Activated naive CD8-positive, alpha-beta T cell treated with anti-CD3 and anti-CD28 coated beads for 36 hours (primary cell): ENCODE data around the gene SNX19. TPM values are rescaled to one million over a fixed set of nuclear protein-coding genes. Genes with fewer than 3 reads are reported as not detected.

Experiments used
- DNase-seq: peaks from one replicate; pipeline ENCODE4 v3.0.0; 2021
- H3K27ac Mint-ChIP-seq: one replicate; pipeline ENCODE4 v1.8.0; 2022; ENCODE audit warnings: mild to moderate bottlenecking, moderate library complexity, mixed read lengths
- H3K27me3 Mint-ChIP-seq: one replicate; pipeline ENCODE4 v1.8.0; 2022; ENCODE audit warnings: mild to moderate bottlenecking, mixed read lengths
- H3K36me3 Mint-ChIP-seq: one replicate; pipeline ENCODE4 v1.8.0; 2021; ENCODE audit warnings: mild to moderate bottlenecking, mixed read lengths
- H3K4me1 Mint-ChIP-seq: one replicate; pipeline ENCODE4 v1.8.0; 2021; ENCODE audit warnings: mixed read lengths
- H3K4me3 Mint-ChIP-seq: one replicate; pipeline ENCODE4 v1.8.0; 2022; ENCODE audit warnings: mild to moderate bottlenecking, moderate library complexity, mixed read lengths
- H3K9me3 Mint-ChIP-seq: one replicate; pipeline ENCODE4 v1.8.0; 2022; ENCODE audit warnings: mixed read lengths
- total RNA-seq, 2 experiments: library from RNA; stranded (reverse); gene quantifications; one replicate each; pipeline ENCODE4 v1.2.3, GENCODE V29; 2021

The SNX19 gene
- total RNA-seq, 2 experiments from 2014 or later = 24.8 to 27.0 TPM

GRCh38 chr11:130827451-130828377 lies 88.6 kb downstream of the SNX19 start:
- H3K27ac Mint-ChIP-seq = no peak overlapping the region
- H3K36me3 Mint-ChIP-seq = no peaks in the 10 kb centered on the region
- H3K4me3 Mint-ChIP-seq = no peak overlapping the region

GRCh38 chr11:130826572-130826971 lies 89.7 kb downstream of the SNX19 start:
- Mint-ChIP-seq H3K9me3 (no peaks in the 10 kb centered on the region), H3K36me3 (no peaks in the 10 kb centered on the region), H3K27me3 (no peaks in the 10 kb centered on the region), H3K4me3 (no peak overlapping the region), H3K27ac (no peak overlapping the region), H3K4me1 (no peaks in the 10 kb centered on the region)
- no peak for DNase-seq

More at GRCh38 chr11:130827451-130828377, 88.6 kb downstream of the SNX19 start:
- H3K4me1 Mint-ChIP-seq = no peaks in the 10 kb centered on the region
- peaks cover 3% of the 10 kb centered on the region for H3K27me3 Mint-ChIP-seq
- peak; percentile 7 for DNase-seq
- H3K9me3 Mint-ChIP-seq = no peaks in the 10 kb centered on the region

- Mint-ChIP-seq H3K4me1 (no peaks in the 10 kb centered on the region), H3K4me3 (no peak overlapping the region), H3K9me3 (no peaks in the 10 kb centered on the region), H3K27me3 (no peaks in the 10 kb centered on the region), H3K36me3 (no peaks in the 10 kb centered on the region), H3K27ac (peak overlapping the region; percentile 25)
- no peak for DNase-seq
These were observed 90.3 kb downstream of the SNX19 start for GRCh38 chr11:130825983-130826382.

DNA sequence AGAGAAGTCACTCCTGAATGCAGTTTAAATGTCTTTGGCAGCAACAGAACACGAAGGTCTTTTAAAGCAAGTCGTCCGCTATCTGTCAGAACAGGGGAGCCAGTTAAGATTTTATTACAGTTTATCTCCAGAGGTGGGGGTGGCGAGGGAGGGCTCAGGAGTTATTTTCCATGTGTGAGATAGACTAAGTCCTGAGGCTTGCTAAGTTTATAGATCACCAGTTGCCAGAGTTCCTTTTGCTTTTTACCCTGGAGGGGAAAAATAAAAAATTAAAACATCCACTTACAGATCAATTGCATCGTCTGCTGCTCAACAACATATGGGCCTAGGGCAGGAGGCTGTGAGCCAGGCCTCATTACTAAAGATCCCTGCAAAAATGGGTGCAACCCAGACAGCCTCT lies 90.7 kb downstream of the SNX19 start:
- Mint-ChIP-seq H3K27ac (no peak overlapping the region), H3K4me3 (no peak overlapping the region), H3K9me3 (no peaks in the 10 kb centered on the region), H3K36me3 (no peaks in the 10 kb centered on the region), H3K4me1 (no peaks in the 10 kb centered on the region), H3K27me3 (no peaks in the 10 kb centered on the region)
- no peak for DNase-seq
